Epithelial cell of prostate (primary cell): ENCODE measurements around the gene CELA2A.
"Not testable (repeated sequence)": the region's sequence is repeated elsewhere in the genome, so short reads cannot be mapped to it uniquely, and the experiment has no call there.

Experiments used
- DNase-seq: peaks from one replicate; pipeline ENCODE4 v3.0.0-alpha.2; 2011; ENCODE audit warnings: low read depth, low spot score
- H3K27ac ChIP-seq: fragments of 450-650 bp; 2 replicates; pipeline ENCODE4 v1.5.1; 2017; ENCODE audit warnings: mild to moderate bottlenecking

The CELA2A gene

DNA sequence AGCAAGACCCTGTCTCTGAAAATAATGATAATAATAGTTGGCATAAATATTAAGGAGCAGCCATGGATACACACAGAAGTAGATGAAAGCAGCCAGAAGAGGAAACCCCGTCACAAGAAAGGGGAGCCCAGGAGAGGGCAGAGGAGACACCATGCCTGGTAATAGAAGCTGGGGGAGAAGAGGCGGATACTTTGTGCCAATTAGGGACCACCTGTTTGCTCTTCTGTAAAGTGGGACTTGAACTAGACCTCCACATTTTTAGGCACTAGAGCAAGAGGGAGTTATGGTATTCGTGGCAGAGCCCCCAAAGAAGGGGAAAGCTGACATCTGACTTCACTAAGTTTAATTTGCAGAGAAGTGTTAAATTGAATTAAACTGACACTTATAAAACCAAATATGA lies 31.8 kb downstream of the CELA2A start:
- H3K27ac ChIP-seq, result no peak overlapping the region
- no peak for DNase-seq

DNA sequence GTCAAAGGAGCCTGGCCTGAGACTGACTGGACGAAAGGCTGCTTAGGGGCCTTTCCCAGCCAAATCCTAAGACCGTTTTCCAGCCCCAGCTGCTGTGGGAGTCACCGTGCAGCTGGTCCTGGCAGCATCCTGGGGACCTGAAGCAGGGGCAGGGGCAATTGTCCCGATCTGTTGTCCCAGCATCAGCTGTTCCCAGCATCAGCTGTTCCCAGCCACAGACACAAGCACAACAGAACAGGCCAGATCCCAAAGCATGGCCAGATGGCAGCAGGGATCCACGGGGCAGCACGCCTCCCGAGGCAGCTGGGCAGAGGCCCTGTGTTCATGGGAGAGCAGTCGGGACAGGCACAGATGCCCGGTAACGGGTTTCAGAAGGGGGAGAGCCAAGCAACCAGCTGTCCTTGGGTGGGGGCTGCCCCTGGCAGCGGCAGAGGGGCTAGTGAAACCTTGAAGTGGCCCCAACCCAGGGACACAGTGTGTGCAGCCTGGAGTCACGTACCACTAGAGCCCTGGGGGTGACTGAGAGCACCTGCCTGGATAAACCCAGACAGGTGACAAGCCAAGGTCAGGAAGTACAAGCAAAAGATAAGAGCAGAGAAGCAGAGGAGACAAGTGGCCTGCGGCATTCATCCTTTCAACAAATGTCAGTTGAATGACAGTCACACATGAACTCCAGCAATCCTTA lies 32.7 kb downstream of the CELA2A start:
- no peak overlapping the region for H3K27ac ChIP-seq
- DNase-seq, result no peak

DNA sequence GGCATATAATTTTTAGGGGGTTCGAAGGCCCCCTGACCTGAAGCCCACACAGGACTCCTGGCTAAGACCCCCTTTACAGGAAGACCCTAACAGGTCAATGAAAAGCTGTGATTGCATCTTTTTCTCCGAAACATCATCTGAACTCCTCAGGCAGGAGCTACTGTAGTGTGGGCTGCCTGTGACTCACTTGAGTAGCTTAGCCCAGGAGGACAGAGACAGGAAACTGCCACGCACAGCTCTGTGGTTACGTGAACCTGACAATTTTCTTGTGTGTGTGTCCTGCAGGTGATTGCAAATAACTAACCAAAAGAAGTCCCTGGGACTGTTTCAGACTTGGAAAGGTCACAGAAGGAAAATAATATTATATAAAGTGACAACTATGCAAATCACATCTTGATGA lies 34.5 kb downstream of the CELA2A start:
- H3K27ac ChIP-seq, DNase-seq: not testable (repeated sequence)

DNA sequence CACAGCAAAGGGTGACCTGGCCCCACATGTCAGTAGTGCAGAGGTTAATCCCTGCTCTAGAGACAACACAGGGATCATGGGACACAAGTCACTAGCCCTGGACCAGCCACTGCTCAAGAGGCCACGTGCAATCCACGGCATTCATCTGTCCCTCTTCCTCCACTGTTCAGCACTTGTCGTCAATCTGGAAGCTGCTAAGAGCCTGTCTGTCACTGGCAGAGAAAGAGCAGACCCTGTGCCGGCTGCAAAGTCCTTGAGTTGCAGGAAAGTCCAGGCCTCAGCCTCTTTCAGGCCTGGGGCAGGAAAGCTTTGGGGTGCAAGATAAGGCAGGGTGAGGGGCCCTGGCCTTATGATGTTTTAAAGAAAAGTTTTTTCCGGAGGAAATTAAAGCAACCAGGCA lies 36.1 kb downstream of the CELA2A start:
- H3K27ac ChIP-seq, result no peak overlapping the region

DNA sequence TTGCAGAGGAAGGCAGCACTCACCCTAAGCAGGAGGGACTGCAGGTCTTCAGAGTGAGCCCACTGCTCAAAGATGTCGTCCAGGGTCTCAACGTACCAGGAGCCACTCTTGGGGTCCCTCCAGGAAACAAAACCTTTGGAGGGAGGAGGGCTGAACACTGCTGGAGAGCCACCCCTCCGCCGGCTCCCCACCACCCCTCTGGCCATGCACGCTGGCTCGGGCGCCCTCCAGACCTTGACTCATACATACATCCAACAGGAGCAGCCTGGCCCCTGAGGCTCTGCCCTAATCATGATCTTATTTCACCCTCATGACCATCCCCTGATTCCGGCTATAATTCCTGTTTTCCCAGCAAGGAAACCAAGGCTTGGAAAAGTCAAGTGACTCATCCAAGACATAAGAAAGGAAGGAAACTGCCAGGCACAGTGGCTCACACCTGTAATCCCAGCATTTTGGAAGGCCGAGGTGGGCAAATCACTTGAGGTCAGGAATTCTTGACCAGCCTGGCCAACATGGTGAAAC lies 37.4 kb downstream of the CELA2A start:
- no peak overlapping the region for H3K27ac ChIP-seq
- DNase-seq, result no peak

More for the DNA sequence above, 36.1 kb downstream of the CELA2A start:
- DNase-seq, result no peak

DNA sequence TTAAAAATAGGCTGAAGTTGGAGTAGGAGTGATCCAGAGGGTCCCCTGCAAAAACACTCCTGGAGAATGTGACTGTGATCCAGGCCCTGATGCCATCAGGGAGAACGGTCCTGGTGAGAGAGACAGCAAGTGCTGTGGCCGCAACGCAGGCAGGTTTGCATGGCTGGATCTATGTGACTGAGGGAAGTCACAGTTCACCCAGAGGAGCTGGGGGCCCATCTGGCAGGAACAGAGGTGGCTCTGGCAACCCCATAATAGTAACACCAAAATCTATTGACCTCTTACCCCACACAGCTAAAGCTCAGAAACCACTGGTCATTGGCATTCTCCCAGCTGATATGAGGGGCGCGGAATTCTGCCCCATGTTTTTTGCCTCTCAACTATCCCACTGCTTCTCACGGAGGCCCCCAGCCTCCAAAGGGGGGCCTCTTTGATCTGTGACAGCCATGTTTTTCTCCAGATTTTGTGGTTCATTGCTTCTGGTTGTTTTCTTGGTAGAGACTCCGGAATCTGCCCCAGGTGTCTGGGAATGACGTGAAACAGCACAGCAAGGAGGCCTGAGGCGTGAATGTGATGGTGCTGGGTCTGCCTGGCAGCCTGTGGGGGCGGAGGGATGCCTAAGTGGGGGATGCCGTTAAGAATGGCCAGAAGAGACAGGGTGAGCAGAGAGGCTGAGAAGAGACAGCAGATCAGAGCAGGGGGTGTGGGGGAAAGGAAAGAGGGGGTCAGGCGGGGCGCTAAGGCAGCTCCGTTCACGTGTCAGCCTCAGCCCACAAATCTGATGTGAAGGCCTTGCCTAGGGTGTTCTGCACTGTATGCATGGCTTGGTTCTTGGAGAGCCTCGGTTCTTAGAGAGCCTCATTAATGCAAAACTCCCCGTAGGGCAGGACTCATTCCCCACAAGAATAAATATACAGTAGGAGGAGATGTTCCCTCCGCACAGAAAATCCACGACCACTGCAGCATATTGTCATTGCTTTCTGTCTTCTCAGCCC lies 43.9 kb downstream of the CELA2A start:
- no peak for DNase-seq
- H3K27ac ChIP-seq, result no peak overlapping the region

DNA sequence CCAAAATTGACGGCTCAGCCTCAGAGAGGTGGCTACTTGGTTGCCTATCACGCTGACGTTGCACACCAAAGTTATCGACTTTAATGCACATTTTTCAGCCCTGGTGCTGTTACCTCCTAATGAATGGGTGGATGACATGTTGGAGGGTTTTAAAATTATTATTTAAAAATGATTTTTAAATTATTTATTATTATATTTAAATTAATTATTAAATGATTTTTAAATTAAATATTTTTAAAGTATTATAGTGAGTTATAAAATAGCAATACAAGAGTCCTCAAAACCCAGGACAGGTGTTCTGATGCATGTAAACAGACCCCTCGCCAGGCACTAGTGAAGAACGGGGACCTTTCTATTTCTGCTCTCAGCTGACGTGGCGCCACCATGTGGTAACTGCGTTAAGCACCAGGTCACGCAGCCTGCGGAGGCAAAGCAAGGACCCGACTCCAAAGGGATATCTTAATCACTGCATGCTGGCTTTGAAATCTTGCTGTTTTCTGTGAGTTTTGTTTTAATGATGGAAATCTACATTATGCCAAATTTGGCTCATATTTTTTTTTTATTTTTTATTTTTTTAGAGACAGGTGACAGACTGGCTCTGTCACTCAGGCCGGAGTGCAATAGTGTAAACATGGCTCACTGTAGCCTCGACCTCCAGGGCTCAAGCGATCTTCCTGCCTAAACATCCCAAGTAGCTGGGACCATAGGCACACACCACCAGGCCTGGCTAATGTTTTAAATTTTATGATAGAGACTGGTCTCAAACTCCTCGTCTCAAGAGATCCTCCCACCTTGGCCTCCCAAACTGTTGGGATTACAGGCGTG lies 44.9 kb downstream of the CELA2A start:
- no peak overlapping the region for H3K27ac ChIP-seq
- DNase-seq, result no peak

DNA sequence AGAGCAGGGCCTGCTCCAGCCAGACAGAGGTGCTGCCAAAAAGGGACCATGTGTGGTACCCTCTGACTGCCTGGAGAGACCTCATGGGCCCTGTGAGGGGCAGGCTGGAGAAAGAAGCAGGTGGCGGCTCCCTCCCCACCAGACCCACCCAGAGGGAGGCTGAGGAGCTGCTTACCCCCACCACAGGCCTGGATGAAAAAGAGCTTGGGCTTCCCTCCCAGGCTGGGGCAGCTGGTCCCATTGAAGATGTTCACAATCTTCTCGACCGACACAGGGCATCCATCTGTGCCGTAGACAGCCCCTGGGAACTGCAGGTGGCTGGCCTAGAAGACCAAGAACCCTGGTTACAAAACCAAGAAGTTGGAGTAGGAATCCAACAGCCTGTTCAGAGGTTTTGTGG lies 47.9 kb downstream of the CELA2A start:
- H3K27ac ChIP-seq, result no peak overlapping the region
- no peak for DNase-seq

DNA sequence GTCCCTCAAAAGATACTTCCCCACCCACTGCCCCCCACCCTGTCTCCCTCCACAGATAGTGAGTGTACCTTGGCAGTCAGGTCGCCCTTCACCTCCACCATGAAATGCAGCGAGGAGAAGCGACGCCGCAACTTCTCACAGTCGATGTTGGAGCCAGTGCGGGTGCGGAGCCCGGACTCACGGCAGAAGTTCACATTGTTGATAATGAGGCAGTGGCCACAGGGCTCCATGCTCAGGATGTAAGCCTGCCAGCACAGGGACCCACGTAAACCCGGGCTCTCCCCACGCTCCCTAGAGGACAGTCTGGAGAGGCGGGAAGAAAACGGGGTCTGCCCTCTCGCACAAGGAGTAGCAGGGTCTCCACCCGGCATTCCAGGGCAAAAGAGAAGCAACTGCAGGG lies 50.3 kb downstream of the CELA2A start:
- no peak for DNase-seq
- H3K27ac ChIP-seq, result no peak overlapping the region

DNA sequence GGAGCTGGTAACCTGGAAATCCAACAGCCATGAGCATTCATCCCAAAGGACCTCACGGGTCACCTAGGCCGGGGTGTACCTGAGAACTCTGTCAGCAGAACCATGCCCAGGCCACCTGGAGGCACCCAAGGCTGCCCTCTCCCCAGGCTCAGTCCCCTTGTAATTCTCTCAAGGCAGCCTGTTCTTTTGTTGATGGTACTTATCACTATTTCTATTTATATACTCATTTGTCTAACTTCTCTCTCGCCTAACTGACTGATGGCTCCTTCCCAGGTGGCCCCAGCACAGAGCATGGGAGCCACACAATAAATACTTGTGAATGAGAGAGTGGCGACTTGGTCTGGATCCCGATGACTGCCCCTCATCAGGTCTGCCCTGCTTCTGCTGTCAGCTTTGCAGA lies 50.7 kb downstream of the CELA2A start:
- DNase-seq, result no peak

DNA sequence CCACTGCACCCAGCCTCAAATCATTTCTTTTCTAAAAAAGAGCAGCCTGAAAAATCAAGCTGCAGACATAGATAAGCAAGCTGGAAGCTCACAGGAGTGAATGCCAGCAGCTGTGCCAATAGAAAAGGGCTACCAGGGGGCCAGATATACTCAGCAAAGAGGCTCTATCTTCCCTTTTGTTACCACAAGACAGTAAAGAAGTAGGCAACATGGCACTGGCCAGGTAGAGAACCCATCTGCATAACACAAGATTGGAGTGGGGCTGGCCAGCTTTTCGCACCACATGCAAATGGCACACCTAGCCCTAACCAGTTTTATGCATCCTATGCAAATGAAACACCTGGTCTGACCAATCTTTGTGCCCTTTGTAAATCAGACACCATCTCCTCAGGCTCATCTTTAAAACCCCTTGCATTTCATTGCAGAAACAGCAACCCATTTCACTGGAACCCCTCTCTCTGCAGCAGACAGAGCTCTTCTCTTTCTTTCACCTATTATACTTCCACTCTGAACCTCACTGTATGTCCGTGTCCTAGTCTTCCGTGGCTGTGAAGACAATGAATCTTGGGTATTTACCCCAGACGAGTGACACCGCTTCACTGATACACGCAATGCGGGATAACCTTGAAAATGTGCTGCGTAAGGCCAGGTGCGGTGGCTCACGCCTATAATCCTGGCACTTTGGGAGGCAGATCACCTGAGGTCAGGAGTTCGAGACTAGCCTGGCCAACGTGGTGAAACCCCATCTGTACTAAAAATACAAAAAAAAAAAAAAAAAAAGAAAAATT lies 52.4 kb downstream of the CELA2A start:
- H3K27ac ChIP-seq, result no peak overlapping the region
- no peak for DNase-seq

More for the DNA sequence above, 50.7 kb downstream of the CELA2A start:
- H3K27ac ChIP-seq, result no peak overlapping the region

DNA sequence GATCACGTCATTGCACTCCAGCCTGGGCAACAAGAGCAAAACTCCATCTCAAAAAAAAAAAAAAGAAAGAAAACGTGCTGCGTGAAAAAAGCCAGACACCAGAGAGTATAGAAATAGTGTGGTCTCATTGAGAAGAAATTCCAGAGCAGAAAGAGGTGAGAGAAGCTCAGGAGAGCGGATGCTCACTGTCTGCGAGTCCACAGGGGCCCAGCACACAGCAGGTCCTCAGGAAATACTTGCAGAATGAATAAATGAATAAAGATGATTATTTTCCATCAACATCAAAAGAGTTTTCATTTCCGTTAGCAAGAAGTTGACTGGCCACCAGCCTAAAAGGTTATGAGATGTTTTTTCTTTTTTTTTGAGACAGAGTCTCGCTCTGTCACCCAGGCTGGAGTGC lies 53.1 kb downstream of the CELA2A start:
- no peak for DNase-seq
- H3K27ac ChIP-seq, result no peak overlapping the region

DNA sequence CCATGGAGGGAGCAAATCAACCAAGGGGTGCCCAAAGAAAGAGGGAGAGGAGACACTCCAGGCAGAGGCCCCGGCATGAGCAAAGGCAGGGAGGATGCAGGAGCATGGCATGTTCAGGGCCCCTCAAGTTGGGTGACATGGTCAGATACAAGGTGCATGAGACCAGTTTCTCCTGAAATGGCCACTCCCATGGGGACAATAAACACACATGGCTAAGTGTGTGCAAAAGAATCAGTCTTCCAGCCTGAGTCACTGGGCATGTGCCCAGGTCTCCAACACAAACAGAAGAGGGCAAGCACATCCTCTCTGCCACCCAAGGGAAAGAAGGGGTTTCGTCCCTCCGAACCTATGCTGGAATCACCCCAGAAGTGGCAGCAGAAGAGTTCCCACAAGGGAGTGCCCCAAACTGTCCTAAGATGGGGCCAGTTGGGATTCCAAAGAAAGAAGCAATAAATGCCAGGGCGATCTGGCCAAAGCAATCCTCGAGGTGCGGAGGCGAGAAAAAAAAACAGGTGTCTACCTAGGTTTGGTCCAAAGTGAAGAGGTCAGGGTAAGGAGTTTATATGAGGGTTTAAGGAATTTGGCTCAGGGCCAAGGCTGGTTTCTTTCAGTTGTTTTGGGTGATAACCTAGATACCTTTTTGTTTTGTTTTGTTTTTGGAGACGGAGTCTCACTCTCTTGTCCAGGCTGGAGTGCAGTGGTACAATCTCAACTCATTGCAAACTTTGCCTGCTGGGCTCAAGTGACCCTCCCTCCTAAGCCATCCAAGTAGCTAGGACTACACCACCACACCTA lies 54.3 kb downstream of the CELA2A start:
- no peak overlapping the region for H3K27ac ChIP-seq
- no peak for DNase-seq

DNA sequence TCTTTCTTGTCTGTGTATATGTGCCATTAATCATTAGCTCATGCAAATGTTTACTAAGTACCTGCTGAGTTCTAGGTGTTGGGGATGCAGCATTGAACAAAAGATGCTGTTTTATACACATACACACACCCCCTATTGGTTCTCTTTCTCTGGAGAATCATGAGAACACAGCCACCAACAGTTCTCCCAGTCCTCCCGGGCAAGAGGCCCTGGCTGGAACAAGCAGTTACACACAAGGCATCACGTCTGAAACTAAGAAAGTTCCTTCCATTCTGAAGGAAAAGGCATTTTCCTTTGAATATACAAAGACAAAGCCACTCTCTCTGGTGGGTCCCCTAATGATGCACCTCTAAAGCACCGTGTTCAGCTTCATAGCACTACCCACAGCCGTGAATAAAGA lies 56.7 kb downstream of the CELA2A start:
- no peak overlapping the region for H3K27ac ChIP-seq
- no peak for DNase-seq

DNA sequence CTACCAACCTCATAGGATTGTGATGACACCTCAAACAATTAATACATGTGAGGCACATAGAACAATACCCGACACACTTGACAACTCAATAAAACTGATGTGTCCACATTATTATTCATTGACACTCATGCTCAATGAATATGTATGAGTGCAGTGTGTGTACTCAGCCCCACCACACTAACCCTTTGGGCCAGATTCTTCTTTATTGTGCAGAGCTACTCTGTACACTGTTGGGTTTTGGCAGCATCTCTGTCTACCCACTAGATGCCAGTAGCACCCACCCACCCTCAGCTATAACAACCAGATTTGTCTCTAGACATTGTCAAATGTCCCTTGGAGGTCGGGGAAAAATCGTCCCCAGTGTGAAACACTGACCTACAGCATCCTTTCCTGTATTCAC lies 57.4 kb downstream of the CELA2A start:
- no peak for DNase-seq

DNA sequence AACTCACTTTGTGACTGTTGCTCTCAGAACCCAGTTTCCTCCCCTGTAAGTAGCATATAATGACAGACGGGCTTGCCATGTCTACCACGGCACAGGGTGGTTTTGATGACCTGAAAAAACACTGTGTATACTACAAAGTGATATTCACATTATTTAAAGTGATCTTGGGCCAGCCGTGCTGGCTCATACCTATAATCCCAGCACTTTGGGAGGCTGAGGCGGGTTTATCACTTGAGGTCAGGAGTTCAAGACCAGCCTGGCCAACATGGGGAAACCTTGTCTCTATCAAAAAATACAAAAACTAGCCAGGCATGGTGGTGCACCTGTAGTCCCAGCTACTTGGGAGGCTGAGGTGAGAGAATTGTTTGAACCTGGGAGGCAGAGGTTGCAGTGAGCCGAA lies 58.0 kb downstream of the CELA2A start:
- H3K27ac ChIP-seq, DNase-seq: not testable (repeated sequence)

More for the DNA sequence above, 57.4 kb downstream of the CELA2A start:
- H3K27ac ChIP-seq, result no peak overlapping the region

DNA sequence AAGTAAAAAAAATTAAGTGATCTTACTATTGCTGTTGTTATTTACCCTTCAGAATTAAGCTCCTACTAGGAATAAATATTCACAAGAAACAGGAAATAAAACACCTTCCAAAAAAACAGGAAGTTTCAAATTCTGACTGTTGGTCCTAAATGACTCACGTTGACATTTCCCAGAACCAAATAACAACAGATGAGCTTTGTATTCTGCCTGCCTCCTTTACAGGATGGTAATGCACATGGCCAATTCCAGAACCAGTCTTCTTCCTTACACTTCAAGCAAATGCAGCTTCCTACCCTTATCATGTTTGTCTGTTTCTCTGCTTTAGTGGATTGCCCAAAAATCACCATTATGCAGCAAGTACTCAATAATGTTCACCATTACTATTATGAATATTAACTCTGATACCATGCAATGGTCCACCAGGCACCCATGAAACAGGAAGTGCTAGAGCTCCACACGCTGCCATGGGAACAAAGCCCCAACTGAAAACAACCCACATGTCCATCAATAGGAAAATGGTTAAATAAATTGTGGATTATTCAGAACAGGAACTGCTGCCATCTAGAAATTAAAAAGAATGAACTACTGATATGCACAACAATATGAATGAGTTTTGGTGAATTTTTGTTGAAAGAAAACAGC lies 58.6 kb downstream of the CELA2A start:
- no peak overlapping the region for H3K27ac ChIP-seq

DNA sequence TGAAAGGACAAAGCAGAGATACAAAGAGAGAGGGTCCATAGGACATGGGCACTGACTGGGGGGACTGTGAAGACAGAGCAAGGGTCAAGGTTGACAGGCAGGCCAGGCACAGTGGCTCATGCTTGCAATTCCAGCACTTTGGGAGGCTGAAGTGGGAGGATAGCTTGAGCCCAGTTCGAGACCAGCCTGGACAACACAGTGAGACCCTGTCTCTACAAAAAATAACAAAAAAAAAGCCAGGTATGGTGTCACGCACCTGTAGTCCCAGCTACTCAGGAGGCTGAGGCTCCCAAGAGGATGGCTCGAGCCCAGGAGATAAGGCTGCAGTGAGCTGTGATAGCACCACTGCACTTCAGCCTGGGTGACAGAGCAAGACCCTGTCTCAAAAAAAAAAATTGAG lies 63.1 kb downstream of the CELA2A start:
- no peak for DNase-seq

More for the DNA sequence above, 58.6 kb downstream of the CELA2A start:
- no peak for DNase-seq

More for the DNA sequence above, 63.1 kb downstream of the CELA2A start:
- H3K27ac ChIP-seq, result no peak overlapping the region
